ENCODE results near the gene CEACAM3. TPM values are rescaled to one million over a fixed set of nuclear protein-coding genes. Genes with fewer than 3 reads are reported as not detected.

Gene CEACAM3
- total RNA-seq, 1 experiment from 2014 or later: not detected

- no peaks in the 10 kb centered on the region for H3K79me2 ChIP-seq (ENCODE audit: insufficient read depth, low read length)
- H3K9me3 ChIP-seq (ENCODE audit: control insufficient read depth, low read depth, low read length): no peaks in the 10 kb centered on the region
- H3K14ac ChIP-seq (ENCODE audit: insufficient read depth, low read length): no peak overlapping the region
- H3K4me1 ChIP-seq (ENCODE audit: insufficient read depth, low read length): no peaks in the 10 kb centered on the region
- H2BK5ac ChIP-seq (ENCODE audit: insufficient read length, low read length): no peak overlapping the region
- H3K27ac Mint-ChIP-seq: no peak overlapping the region
- no peak for DNase-seq
- H2BK15ac ChIP-seq (ENCODE audit: low read depth, low read length): no peak overlapping the region
- H3K4me1 Mint-ChIP-seq: no peaks in the 10 kb centered on the region
- H4K20me1 ChIP-seq (ENCODE audit: control insufficient read depth, insufficient read depth, insufficient read length): no peaks in the 10 kb centered on the region
- H3K27me3 ChIP-seq (ENCODE audit: insufficient read depth, low read length): no peaks in the 10 kb centered on the region; the same call in 1 of the 2 replicates
- H3K9me3 Mint-ChIP-seq: peaks cover 17 to 90% of the 10 kb centered on the region in 2 experiments
- H2BK20ac ChIP-seq (ENCODE audit: low read depth, low read length, poor library complexity, severe bottlenecking): no peak overlapping the region
- peaks cover 2 to 36% (median 5%) of the 10 kb centered on the region in 3 experiments; a peak in 3 of 7 replicates for H3K36me3 Mint-ChIP-seq (ENCODE audit: insufficient read depth in 1 of 3, low read depth in 3 of 3)
- WGBS (ENCODE audit: extremely low coverage, insufficient read length, low lambda C conversion rate): no CpG with 5 or more reads among the region's 2 CpGs
- no peak overlapping the region for H2AK5ac ChIP-seq (ENCODE audit: insufficient read length, low read length)
- no peak overlapping the region for H4K5ac ChIP-seq (ENCODE audit: insufficient read length, low read depth, low read length)
- H3K27ac ChIP-seq (ENCODE audit: insufficient read length, low read depth, low read length): no peak overlapping the region
- no peak overlapping the region for H2BK12ac ChIP-seq (ENCODE audit: insufficient read length, low read depth, low read length)
- no peak overlapping the region for H3K4ac ChIP-seq (ENCODE audit: low read depth, low read length)
- H3K56ac ChIP-seq (ENCODE audit: insufficient read length, low read depth, low read length): no peak overlapping the region
- H3K23me2 ChIP-seq (ENCODE audit: insufficient read length, low read depth, low read length, poor library complexity, severe bottlenecking): no peaks in the 10 kb centered on the region
- no peak overlapping the region for H4K8ac ChIP-seq (replicated peaks; ENCODE audit: insufficient read length, low read depth, low read length)
- H3K27me3 Mint-ChIP-seq (ENCODE audit: low read depth): peaks cover 5% of the 10 kb centered on the region; the same call in 1 of the 2 replicates
- no peak overlapping the region for H4K91ac ChIP-seq (ENCODE audit: insufficient read length, low read depth, low read length)
- no peak overlapping the region for H3T11ph ChIP-seq (ENCODE audit: low read length)
- no peak overlapping the region for H2AFZ ChIP-seq (ENCODE audit: low read length)
- H3K4me2 ChIP-seq (ENCODE audit: insufficient read depth, insufficient read length, low read length): no peak overlapping the region
- H3K4me3 Mint-ChIP-seq: no peak overlapping the region
- H3K18ac ChIP-seq (ENCODE audit: insufficient read length, low read depth, low read length): no peak overlapping the region
- H3K23ac ChIP-seq (ENCODE audit: insufficient read length, low read depth, low read length): no peak overlapping the region
- no peak for TF ChIP-seq CTCF (conservative IDR thresholded peaks at IDR 0.05)
- H2BK120ac ChIP-seq (ENCODE audit: low read depth, low read length, poor library complexity, severe bottlenecking): no peak overlapping the region
- H3K79me1 ChIP-seq (ENCODE audit: insufficient read depth, low read depth, low read length, poor library complexity, severe bottlenecking): no peaks in the 10 kb centered on the region
- no peak overlapping the region for H3K9ac ChIP-seq (ENCODE audit: extremely low read depth, insufficient read length, low read length)
Measured at GRCh38 chr19:41816761-41817160, 20.4 kb downstream of the CEACAM3 start.
